H54 (cell line): Measurements from ENCODE around the gene ATCAY.
"Not testable (repeated sequence)": the region's sequence is repeated elsewhere in the genome, so short reads cannot be mapped to it uniquely, and the experiment has no call there.

Source experiments
- DNase-seq: peaks from one replicate; pipeline ENCODE4 v3.0.0; 2011; ENCODE audit warnings: low spot score, mixed read lengths; ENCODE audit not compliant: insufficient read length
- FAIRE-seq: peaks from 3 replicates; lab custom pipeline; 2011; peaks lifted over from hg19 to GRCh38; lab: Jason Lieb, UNC
- POLR2A ChIP-seq: IDR thresholded peaks from 2 replicates; pipeline ENCODE4 v1.6.1; 2011; ENCODE audit warnings: low read depth, mild to moderate bottlenecking, low read length

ATCAY gene

GRCh38 chr19:3868770-3869456, 11.6 kb upstream of the ATCAY start, which contains the start of gene ZFR2:
Gene ZFR2 (minus strand): TSS chr19:3869038. CDS start chr19:3869017, 21 bp downstream.
- TF ChIP-seq POLR2A = no peak
- DNase-seq (no peak), FAIRE-seq (no peak)

- no peak for TF ChIP-seq POLR2A
- FAIRE-seq = no peak
- DNase-seq = no peak
These were observed 7.3 kb upstream of the ATCAY start for GRCh38 chr19:3873151-3873550.

- DNase-seq, FAIRE-seq: not testable (repeated sequence)
These were observed 5.8 kb upstream of the ATCAY start for GRCh38 chr19:3874695-3875094.

- FAIRE-seq (no peak), DNase-seq (no peak)
- no peak for TF ChIP-seq POLR2A
These were observed 829 bp upstream of the ATCAY start for GRCh38 chr19:3879656-3880055.

GRCh38 chr19:3881272-3882040, 971 bp downstream of the ATCAY start:
- no peak for TF ChIP-seq POLR2A
- no peak for DNase-seq
- FAIRE-seq = no peak

GRCh38 chr19:3882041-3882384, 1.5 kb downstream of the ATCAY start:
- no peak for TF ChIP-seq POLR2A
- DNase-seq (no peak), FAIRE-seq (no peak)

- DNase-seq = no peak
- FAIRE-seq = no peak
- TF ChIP-seq POLR2A = no peak
These were observed 10.1 kb downstream of the ATCAY start for GRCh38 chr19:3890591-3890990.

- no peak for TF ChIP-seq POLR2A
- FAIRE-seq (no peak), DNase-seq (no peak)
These were observed 13.2 kb downstream of the ATCAY start for GRCh38 chr19:3893509-3894179.

GRCh38 chr19:3894959-3895358, 14.5 kb downstream of the ATCAY start:
- not testable (repeated sequence) for FAIRE-seq, DNase-seq

GRCh38 chr19:3895788-3896187, 15.3 kb downstream of the ATCAY start:
- no peak for TF ChIP-seq POLR2A
- FAIRE-seq (no peak), DNase-seq (no peak)

- no peak for TF ChIP-seq POLR2A
- FAIRE-seq (no peak), DNase-seq (no peak)
These were observed 17.5 kb downstream of the ATCAY start for GRCh38 chr19:3897936-3898335.

GRCh38 chr19:3898426-3898825, 17.9 kb downstream of the ATCAY start:
- DNase-seq (no peak), FAIRE-seq (no peak)
- no peak for TF ChIP-seq POLR2A

GRCh38 chr19:3899531-3900294, 19.2 kb downstream of the ATCAY start:
- no peak for TF ChIP-seq POLR2A
- no peak for FAIRE-seq
- no peak for DNase-seq
